HG03139 (cell line): ENCODE data around the gene SPRYD3.
"Not testable (repeated sequence)": the region's sequence is repeated elsewhere in the genome, so short reads cannot be mapped to it uniquely, and the experiment has no call there.

Experiments
- ATAC-seq: cut with Tn5 transposase; IDR thresholded peaks from one replicate; pipeline ENCODE4 v1.9.1; 2021; ENCODE audit not compliant: unreplicated experiment

The SPRYD3 gene

DNA sequence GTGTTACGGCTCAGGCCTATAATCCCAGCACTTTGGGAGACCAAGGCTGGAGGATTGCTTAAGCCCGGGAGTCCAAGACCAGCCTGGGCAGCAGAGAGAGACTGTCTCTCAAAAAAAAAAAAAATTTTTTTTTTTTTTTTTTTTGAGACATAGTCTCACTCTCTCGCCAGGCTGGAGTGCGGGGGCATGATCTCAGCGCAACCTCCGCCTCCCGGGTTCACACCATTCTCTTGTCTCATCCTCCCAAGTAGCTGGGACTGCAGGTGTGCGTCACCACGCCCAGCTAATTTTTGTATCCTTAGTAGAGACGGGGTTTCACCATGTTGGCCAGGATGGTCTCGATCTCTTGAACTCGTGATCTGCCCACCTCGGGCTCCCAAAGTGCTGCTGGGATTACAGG lies 52.2 kb downstream of the SPRYD3 start:
- ATAC-seq = not testable (repeated sequence)

GRCh38 chr12:53025250-53025649 lies 53.9 kb downstream of the SPRYD3 start:
- ATAC-seq = no peak

GRCh38 chr12:53014709-53015108 lies 64.5 kb downstream of the SPRYD3 start:
- no peak for ATAC-seq
